Measurements from ENCODE around the gene FGFBP1.

FGFBP1 gene

DNA sequence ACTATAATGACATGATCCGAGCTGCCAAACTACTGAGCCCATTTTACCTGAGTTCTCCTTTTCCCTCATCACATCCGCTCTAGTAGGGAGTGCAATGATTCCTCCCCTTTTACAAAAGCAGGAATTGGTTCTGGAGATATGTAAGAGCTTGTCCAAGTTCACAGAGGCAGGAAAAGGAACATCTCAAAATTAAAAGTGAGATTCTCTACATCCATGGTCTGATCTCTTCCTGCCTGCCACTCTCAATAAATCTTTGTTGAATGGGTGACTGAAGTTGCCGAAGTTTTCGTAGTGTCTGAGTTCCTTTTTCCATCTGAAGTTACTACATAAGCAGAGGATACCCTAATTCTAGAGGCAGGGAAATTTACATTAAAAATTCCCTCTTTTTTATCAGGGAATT, at the start of gene FGFBP1:
FGFBP1 (minus strand) TSS at position 101 of the 400 bp plus-strand sequence. CDS start 2,108 bp downstream, outside the sequence.
- no peak for DNase-seq

DNA sequence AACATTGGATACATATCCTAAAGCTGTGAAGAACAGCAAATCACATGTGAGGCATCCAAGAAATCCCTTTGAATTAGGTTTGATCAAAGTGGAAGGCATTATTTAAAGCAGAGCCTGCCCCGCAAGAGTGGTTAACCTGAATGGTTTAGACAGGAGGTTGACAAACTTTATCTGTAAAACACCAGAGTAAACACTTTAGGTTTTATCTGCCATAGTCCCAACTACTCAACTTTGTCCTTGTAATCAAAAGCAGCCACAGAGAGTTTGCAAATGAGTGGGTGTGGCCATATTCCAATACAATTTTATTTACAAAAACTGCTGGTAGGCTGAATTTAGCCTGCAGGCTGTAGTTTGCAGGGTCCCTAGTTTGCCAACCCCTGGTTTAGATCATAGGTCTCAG, 49.7 kb upstream of the FGFBP1 start:
- DNase-seq: no peak

DNA sequence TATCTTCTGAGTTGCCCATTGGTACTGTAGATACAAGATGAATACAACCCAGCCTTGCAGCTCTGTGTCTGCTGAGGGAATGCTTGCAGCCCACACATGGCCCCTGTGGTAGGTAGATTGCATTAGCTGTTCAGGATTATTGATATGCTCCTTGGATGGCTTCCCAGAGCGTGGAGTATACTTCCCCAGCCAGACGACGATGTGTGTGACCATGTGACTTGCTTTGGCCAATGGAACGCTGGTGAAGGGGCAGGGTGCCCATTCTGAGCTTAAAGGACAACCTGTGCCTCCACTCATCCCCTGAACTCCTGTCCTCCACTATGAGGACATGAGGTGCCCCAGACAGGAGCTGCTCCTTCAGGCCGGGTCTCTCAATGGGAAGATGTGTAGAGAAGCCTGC, 48.4 kb upstream of the FGFBP1 start:
- DNase-seq: no peak

DNA sequence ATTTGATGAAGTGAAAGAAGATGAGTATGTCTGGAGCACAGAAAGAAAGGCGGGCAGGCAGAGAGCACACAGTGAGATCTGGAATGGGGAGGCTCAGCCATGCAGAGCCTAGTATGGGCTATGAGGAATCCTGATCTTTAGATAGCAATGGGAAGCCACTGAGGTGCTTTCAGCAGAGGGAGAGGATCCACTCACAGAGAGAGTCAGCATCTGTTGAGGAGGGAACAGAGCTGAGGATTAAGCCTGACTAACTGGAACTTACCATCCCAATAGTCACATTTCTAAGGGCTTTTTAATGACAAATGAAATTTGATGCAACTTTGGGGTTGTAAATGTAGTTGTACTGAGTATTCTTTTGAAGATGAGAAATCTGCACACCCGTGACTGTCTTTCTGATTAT, 45.1 kb upstream of the FGFBP1 start:
- no peak for DNase-seq

GRCh38 chr4:15982842-15983524, 44.4 kb upstream of the FGFBP1 start:
- DNase-seq: no peak

DNA sequence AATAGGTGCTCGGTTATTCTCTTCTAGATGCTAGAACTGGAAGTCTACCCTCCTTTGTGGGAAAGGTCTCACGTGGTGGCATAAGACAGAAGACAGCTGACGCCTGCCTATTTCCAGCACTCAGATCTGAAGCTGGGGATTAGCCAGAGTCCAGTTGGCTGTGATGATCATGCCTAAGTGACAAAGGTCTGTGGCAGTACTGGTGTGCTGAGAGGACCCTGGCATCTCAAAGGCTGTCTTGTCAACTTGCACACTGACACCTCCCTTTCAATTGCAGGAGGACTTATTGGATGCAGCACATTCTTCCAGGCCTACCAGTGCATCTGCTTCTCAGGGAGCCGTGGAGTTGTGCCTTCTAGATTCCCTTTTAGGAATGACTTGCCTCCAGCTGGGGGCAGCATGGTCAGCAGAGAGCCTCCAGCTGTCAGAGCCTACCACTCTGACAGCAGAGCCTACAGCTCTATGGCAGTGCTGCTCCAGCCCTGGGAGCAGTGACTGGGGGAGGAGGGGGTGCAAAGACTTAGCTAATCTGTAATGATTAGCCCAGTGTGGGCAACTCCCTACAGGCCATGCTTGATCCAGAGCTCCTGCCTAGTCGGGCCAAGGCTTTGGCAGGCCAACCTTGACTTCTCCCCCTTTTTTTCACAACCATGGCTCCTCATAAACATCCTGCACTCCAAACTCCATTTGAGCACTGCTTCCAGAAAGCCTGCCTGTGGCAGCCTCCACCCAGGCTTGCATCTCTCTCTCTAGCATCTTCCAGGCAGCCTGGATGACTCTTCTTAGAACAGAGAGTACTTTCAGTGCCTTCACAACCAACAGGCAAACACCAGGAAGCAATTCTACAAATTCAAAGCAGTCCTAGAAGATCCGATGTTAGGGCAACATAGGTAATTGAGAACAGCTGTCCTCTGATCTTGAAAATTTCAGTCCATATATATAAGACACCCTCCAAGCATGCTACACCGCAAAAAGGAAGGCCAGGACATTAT, 38.2 kb upstream of the FGFBP1 start:
- no peak for DNase-seq

- DNase-seq: no peak
Measured at GRCh38 chr4:15971068-15971801, 32.7 kb upstream of the FGFBP1 start.

- peak; percentile 11 for DNase-seq
Measured at GRCh38 chr4:15968551-15969300, 30.2 kb upstream of the FGFBP1 start.

DNA sequence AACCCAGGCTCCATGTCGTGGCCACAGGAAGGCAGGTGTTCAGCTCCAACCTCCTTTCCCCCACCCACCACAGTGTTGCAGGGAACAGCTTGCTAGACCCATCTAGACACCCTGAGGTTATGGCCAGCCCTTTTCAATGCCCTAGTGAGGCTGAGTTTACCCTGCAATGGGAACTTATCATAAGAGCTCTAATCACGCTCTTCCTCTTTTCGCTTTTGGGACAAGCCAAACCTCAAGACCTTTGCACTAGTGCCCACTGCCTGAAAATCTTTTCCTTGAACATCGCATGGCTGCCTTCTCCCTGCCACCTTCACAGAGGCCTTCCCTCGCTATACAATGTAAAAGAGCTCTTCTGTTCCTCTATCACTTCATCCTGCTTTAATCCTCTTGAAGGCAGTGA, 26.8 kb upstream of the FGFBP1 start:
- no peak for DNase-seq

GRCh38 chr4:15964159-15964558, 25.6 kb upstream of the FGFBP1 start:
- no peak for DNase-seq

- DNase-seq: peak; percentile 79
Measured at GRCh38 chr4:15963576-15963975, 25.0 kb upstream of the FGFBP1 start.

DNA sequence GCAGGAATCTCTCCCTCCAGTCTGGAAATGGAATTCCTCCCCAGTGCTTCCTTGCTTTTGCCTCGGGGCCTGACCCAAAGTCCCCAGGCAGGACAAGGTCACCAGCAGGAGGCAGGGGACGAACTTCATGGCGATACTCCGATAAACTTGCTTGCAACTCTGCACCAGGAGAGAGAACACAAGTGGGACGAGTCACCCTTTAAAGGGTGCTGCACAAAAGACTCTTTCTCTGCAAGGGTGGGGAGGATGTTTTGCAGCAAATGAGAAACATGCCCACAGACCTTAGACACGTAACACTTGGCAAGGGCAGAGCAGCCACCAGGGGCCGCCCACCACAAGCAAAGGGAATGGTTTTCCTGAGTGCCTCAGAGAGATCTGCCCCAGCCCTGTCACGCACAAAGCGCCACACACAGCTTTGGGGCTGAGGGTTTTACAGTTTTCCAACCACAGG, 24.5 kb upstream of the FGFBP1 start, which contains the start of gene FGFBP2:
FGFBP2 (minus strand) TSS at position 175 of the 451 bp plus-strand sequence; CDS start at position 129, 46 bp downstream.
- DNase-seq: peak; percentile 85

DNA sequence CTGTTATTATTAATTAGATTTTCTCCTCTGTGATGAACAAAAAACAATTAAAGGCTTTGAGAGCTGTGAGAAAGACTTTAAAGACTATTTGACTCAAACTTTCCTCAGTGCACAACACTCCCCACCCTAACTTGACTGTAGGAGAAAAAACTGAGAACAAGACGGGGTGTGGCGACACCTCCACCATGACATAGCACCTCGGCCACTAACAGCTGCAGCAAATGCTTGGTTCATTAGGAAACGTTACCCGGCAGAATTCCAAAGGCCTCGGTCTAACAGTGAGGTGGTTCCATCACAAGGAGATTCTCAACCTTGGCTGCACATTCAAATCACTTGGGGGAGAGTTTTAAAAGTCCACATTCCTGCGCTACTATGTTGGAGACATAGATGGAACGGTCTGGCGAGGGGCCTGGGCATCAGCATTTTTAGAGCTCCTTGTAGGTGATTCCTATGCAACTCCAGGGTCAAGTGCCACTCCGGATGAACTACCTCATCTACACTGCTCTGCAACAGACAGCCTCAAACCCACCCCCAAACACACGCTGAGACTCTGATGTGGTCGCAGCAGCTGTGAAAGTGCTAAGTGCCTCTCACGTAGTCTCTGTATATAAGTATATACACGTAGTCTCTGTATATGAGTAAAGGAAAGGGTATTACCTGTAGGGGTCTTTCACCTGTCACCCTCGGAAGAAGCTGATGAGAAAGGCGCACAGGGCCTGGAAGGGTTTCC, 23.4 kb upstream of the FGFBP1 start:
- peak; percentile 67 for DNase-seq

DNA sequence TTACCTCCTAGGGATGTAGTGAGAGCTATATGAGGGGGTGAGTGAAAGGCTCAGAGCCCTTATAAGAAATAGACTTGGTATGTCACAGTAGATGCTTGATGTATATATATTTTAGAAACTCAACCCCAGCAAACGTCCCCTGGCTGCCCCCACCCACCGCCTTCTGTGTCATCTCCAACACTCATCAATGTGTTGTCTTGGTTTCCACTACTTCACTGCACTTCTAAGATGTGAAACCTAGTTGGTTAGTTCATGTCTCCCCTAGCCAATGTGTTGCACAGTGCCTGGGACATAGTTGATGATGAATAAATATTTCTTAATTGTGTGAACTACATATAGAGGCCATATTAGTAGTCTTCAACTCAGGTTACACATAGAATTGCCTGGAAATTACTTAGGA, 20.0 kb upstream of the FGFBP1 start:
- no peak for DNase-seq

DNA sequence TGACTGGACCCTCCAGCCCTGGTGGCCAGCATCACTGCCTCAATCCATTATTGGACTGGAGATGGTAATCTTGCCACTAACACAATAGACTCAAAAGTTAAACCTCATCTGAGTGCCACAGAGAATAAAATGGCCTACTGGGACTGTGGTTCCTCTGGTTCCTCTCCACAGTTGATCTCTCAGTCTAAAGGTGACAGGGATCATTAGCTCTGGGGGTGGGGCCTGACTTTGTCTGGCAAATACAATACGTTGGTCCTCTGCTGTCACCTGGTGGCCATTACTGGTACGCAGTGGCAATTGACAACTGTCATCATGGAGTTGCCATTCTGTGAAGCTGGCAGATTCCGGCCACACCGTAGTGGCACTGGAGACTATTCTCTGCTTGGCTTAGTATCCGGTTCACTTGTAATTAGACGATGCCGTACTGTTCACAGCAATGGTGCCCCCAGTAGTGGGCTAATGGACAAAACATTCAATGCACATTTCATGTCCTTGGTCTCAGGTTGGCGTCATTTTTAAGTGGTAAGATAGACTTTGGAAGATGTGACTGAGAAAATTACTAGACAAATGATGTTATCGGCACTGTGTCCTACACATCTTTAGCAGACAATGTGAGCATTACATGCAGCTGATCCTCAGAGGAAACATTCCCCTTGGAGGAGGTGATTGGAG, 17.8 kb upstream of the FGFBP1 start:
- peak; percentile 93 for DNase-seq

DNA sequence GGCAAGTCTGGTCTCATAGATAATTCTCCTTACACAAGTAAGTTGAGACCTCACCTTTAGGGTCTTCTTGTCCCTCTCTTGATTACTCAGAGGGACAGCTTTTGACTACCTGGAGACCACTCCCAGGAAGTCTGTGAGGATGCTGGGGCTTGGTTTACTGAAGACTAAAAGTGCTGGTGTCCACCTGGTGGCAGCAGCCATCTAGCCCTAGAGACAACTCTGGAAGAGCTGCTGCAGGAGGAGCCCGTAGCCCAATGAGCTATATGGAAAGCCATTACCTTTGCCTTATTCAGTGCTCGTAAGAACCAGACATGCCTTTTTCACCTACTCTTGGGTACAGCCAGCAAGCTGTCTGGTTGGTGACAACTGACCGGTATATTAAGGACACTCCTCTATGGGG, 17.1 kb upstream of the FGFBP1 start:
- no peak for DNase-seq

GRCh38 chr4:15953625-15954024, 15.1 kb upstream of the FGFBP1 start:
- no peak for DNase-seq

DNA sequence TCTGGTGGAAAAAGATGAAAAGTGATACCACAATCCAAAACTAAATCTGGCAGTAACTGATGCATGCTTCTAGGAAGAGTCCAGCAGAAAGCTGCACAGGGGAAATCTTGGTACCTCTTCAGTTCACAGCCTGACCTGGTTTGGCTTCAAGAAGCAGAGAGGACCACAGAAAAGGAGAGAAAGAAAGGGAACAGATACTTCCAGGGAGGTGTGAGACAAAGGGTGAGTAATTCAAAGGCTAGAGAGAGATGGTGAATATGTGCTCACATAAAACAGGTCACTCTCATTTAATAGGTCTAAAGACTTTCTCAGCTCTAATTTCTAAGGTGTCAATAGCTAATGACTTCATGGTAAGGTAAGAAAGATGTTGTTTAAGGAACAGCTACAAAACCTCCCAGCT, 13.2 kb upstream of the FGFBP1 start:
- no peak for DNase-seq

- no peak for DNase-seq
Measured at GRCh38 chr4:15948826-15949225, 10.3 kb upstream of the FGFBP1 start.

- DNase-seq: no peak
Measured at GRCh38 chr4:15947684-15948083, 9.1 kb upstream of the FGFBP1 start.

GRCh38 chr4:15945516-15945915, 7.0 kb upstream of the FGFBP1 start:
- DNase-seq: no peak
